ENCODE results near the gene PCDHGA8. TPM values are rescaled to one million over a fixed set of nuclear protein-coding genes. Genes with fewer than 3 reads are reported as not detected.
A peak's percentile ranks its signal among the peaks of the same experiment; 100 is the strongest.
"Not testable (repeated sequence)": the region's sequence is repeated elsewhere in the genome, so short reads cannot be mapped to it uniquely, and the experiment has no call there.

Gene PCDHGA8
- total RNA-seq: 0.64 TPM

DNA sequence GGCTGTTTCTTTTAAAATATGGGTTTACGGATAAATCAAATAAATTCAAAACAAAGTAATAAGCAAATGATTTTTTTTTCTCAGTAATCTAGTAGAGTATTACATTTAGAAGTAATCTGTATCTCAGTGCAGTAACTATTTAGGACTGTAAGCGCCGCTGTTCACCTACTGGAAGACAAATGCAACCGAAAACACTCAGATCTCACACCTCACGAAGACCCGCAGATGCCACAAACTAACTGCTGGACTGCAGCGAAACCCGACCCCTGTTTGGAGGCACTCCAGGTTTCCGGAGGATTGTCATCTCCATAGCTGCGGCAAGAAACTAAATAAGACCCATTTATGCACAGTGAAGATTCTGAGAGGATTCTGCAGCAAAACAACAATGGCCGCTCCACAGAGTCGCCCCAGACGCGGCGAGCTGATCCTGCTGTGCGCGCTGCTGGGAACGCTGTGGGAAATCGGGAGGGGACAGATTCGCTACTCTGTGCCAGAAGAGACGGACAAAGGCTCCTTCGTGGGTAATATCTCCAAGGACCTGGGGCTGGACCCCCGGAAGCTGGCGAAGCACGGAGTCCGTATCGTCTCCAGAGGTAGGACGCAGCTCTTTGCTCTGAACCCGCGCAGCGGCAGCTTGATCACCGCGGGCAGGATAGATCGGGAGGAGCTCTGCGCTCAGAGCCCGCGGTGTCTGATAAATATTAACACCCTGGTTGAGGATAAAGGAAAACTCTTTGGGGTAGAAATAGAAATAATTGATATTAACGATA lies at the start of gene PCDHGA8:
Gene PCDHGA8, plus strand, starts transcription at position 205 of the 770 bp plus-strand sequence. Its CDS starts 181 bp downstream, at position 386.
- ATAC-seq: no peak

DNA sequence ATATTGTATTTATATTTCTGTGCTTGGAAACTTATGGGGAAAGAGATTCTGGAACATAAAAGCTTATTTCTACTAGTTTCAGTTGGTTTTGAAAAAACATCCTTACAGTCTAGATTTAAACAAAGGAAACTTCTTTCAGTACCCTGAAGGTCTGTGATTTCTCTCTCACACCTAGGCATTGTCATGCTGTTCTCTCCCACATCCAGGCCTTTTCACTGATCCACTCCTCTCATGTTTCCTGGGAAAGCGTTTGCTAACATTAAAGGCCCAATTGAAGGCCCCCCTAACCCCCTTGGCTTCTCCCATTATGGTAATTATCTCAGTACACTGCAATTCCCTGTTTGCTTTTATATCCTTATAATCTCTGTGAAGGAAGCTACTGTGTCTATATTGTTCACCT lies 49.7 kb upstream of the PCDHGA8 start:
- no peak for ATAC-seq

DNA sequence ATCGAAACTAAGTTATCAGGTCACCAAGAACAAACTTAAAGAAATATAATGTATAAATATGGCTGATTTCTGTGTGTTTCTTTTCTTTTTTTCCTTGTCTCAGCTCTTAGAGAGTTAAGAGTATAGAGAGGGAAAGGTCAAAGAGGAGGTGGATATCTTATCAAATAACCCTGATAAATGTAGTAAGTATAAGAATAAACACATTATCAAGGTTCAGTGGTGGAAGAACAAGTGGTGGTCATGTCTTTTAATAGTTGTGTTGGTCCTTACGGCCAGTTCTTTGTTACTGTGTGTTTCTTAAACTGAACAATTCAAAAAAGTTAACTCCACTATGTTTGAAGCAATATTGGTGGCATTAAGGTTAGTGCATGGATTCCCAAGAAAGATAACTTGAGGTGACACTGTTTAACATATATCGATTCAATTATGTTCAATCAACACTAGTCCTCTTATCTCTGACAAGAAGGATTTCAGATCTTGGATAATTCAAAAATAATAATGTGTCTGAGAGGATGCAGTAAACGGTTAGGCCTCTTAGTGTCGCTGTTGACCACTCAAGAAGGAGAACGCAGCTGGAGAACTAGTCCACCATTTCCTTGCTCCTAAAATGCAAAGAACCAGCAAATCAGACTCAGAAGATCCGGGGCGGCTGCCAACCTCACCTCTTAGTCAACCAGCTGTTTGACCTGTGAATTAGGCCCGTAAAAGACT lies 49.0 kb upstream of the PCDHGA8 start, which contains the start of gene PCDHGA3:
Gene PCDHGA3, plus strand, starts transcription at position 588 of the 711 bp plus-strand sequence. CDS start 205 bp downstream, outside the sequence.
- no peak for ATAC-seq

DNA sequence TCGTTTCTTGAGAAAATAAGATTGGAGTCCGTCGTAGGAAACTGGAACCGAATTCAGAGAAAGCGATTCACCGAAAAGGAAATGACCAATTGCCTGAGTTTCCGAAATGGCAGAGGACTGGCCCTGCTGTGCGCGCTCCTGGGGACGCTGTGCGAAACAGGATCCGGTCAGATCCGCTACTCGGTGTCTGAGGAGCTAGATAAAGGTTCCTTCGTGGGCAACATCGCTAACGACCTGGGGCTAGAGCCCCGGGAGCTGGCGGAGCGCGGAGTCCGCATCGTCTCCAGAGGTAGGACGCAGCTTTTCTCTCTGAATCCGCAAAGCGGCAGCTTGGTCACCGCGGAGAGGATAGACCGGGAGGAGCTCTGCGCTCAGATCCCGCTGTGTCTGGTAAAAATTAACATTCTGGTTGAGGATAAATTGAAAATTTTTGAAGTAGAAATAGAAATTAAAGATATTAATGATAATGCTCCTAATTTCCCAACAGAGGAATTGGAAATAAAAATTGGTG lies 48.4 kb upstream of the PCDHGA8 start:
- ATAC-seq: no peak

DNA sequence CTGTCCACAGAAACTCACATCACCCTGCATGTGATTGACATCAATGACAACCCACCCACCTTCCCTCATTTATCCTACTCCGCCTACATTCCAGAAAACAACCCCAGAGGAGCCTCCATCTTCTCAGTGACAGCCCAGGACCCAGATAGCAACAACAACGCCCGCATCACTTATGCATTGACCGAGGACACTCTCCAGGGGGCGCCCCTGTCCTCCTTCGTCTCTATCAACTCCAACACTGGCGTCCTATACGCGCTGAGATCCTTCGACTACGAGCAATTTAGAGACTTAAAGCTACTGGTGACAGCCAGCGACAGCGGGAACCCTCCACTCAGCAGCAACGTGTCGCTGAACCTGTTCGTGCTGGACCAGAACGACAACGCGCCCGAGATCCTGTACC lies 47.1 kb upstream of the PCDHGA8 start:
- no peak for ATAC-seq

DNA sequence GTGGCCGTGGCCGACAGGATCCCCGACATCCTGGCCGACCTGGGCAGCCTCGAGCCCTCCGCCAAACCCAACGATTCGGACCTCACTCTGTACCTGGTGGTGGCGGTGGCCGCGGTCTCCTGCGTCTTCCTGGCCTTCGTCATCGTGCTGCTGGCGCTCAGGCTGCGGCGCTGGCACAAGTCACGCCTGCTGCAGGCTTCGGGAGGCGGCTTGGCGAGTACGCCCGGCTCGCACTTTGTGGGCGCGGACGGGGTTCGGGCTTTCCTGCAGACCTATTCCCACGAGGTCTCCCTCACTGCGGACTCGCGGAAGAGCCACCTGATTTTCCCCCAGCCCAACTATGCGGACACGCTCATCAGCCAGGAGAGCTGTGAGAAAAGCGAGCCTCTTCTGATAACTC lies 46.4 kb upstream of the PCDHGA8 start:
- ATAC-seq: not testable (repeated sequence)

DNA sequence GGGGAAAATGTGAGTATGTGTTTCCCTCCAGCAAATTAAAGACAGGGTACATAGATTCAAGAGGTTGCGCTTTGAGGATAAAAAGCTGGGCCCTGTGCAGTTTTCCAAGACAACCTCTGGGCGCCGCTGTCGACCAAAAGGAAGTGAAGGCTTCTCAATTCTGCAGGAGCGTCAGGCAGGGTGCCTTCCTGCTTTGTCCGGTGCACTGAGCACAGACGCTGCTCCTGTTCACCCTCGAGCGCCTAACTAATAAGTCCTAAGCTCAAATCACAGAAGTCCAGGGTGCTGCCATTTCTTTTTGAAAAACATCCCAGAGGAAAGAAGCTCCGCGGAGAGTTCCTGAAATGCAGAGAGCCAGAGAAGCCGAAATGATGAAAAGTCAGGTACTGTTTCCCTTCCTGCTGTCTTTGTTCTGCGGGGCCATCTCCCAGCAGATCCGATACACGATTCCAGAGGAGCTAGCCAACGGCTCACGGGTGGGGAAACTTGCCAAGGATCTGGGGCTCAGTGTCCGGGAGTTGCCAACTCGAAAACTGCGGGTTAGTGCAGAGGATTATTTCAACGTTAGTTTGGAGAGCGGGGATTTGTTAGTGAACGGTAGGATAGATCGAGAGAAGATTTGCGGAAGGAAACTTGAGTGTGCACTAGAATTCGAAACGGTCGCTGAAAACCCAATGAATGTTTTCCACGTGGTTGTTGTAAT lies 42.4 kb upstream of the PCDHGA8 start, which contains the start of gene PCDHGB1:
Gene PCDHGB1, plus strand, starts transcription at position 183 of the 703 bp plus-strand sequence. Its CDS starts 162 bp downstream, at position 345.
- no peak for ATAC-seq

DNA sequence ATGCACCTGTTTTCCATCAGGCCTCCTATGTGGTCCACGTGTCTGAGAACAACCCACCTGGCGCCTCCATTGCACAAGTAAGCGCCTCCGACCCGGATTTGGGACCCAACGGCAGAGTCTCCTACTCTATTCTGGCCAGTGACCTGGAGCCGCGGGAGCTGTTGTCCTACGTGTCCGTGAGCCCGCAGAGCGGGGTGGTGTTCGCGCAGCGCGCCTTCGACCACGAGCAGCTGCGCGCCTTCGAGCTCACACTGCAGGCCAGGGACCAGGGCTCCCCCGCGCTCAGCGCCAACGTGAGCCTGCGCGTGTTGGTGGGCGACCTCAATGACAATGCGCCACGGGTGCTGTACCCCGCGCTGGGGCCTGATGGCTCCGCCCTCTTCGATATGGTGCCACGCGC lies 40.8 kb upstream of the PCDHGA8 start:
- ATAC-seq: no peak

DNA sequence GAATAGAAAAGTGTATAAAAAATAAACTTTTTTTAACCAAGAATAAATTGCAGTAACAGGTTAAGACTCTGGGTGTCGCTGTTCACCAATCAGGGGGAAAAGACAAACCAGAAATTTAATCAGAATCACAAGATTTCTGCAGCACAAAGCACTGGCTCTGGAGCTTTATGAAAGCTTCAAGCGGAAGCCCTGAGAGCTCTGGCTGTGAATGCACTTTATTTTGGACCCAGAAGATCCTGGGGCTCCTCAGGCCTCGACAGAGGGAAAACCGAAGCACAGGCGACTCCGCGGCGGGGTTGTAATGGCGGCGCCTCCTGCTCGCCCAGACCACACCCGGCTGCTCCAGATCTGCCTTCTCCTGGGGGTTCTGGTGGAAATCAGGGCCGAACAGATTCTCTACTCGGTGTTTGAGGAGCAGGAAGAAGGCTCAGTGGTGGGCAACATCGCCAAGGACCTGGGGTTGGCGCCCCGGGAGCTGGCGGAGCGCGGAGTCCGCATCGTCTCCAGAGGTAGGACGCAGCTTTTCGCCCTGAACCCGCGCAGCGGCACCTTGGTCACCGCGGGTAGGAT lies 37.4 kb upstream of the PCDHGA8 start, which contains the start of gene PCDHGA4:
Gene PCDHGA4, plus strand, starts transcription at position 122 of the 570 bp plus-strand sequence. Its CDS starts 87 bp downstream, at position 209.
- no peak for ATAC-seq

DNA sequence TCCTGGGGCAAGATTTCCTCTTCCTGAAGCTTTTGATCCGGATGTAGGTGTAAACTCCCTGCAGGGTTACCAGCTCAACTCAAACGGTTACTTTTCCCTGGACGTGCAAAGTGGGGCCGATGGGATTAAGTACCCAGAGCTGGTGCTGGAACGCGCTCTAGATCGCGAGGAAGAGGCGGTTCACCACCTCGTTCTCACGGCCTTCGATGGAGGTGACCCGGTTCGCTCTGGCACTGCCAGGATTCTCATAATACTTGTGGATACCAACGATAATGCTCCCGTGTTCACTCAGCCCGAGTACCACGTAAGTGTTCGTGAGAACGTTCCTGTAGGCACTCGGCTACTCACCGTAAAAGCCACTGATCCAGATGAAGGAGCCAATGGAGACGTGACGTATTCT lies 36.8 kb upstream of the PCDHGA8 start:
- ATAC-seq: no peak

DNA sequence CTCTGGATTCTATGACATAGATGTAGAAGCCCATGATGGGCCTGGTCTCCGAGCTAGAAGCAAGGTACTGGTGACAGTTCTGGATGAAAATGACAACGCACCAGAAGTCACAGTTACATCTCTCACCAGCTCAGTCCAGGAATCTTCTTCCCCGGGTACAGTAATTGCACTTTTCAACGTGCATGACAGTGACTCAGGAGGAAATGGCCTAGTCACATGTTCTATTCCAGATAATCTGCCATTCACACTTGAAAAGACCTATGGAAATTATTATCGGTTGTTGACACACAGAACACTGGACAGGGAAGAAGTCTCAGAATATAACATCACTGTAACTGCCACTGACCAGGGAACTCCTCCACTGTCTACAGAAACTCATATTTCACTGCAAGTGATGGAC lies 36.3 kb upstream of the PCDHGA8 start:
- no peak for ATAC-seq

DNA sequence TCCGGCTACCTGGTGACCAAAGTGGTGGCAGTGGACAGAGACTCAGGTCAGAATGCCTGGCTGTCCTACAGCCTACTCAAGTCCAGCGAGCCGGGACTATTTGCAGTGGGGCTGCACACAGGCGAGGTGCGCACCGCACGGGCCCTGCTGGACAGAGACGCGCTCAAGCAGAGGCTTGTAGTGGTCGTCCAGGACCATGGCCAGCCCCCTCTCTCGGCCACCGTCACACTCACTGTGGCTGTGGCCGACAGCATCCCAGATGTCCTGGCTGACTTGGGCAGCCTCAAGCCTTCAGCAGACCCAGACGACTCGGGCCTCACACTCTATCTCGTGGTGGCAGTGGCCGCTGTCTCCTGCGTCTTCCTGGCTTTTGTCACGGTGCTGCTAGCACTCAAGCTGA lies 35.5 kb upstream of the PCDHGA8 start:
- ATAC-seq: no peak

DNA sequence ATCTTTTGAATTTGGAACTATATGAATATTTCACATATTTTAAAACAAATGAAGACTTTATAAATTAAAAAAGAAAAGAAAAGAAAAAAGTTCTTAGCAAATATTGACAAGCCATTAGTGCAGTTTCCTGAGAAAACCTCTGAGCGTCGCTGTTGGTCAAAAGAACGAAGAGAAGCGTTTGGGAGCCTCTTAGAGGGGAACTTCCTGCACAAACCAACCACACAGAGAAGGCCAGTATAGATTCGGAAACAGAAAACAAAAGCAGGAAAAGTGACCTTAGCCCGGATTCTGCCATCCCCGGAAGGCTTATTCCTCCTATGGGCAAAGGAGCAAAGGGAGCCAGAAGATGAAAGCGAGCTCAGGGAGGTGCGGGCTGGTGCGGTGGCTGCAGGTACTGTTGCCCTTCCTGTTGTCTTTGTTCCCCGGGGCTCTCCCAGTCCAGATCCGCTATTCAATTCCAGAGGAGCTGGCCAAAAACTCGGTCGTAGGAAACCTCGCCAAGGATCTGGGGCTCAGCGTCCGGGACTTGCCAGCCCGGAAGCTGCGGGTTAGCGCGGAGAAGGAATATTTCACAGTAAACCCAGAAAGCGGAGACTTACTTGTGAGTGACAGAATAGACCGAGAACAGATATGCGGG lies 32.5 kb upstream of the PCDHGA8 start, which contains the start of gene PCDHGB2:
Gene PCDHGB2, plus strand, starts transcription at position 205 of the 637 bp plus-strand sequence. Its CDS starts 142 bp downstream, at position 347.
- ATAC-seq: no peak

DNA sequence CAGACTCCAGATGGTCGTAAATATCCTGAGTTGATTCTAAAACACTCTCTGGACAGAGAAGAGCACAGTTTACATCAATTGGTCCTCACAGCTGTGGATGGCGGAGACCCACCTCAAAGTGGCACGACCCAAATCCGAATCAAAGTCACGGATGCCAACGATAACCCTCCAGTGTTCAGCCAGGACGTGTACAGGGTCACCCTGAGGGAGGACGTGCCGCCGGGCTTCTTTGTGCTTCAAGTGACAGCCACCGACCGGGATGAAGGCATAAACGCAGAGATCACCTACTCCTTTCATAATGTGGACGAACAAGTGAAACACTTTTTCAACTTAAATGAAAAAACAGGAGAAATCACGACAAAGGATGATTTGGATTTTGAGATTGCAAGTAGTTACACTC lies 31.7 kb upstream of the PCDHGA8 start:
- no peak for ATAC-seq

DNA sequence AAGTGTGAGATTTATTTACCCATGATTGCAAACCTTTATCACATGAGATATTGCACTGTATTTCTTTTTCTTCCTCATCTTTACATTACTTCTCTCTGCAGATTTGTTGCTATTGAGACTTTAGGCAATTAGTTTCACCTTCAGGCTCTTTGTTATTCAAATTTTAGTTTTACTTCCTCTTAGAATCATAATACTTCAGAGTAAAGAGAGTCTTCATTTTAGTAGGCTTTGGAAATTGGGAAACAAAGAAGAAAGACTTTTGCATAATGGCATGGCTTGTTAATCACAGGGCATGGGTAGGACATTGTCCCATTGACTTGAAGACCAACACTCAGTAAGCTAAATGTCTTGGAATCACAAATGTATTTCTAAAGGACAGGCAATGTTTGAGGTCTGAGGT lies 29.7 kb upstream of the PCDHGA8 start:
- no peak for ATAC-seq

DNA sequence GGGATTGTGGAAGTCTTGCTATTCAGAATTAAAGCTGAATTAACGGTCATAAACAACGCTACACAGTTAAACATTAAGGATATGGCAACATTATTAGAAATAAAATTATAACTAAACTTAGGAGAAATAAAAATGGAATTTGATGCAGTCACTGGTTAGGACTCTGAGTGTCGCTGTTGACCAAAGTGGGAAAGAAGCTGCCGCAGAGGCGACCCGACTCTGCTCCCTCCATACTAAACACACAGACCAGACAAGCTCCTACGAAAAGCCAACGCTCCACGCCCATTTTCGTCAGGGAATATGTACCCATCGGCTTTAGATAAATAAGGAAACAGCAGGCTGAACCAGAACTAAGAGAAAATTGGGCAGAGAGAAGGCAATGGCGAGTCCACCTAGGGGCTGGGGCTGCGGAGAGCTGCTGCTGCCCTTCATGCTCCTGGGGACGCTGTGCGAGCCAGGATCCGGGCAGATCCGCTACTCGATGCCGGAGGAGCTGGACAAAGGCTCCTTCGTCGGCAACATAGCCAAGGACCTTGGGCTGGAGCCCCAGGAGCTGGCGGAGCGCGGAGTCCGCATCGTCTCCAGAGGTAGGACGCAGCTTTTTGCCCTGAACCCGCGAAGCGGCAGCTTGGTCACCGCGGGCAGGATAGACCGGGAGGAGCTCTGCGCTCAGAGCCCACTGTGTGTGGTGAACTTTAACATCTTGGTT lies 28.3 kb upstream of the PCDHGA8 start, which contains the start of gene PCDHGA5:
Gene PCDHGA5, plus strand, starts transcription at position 211 of the 709 bp plus-strand sequence. Its CDS starts 169 bp downstream, at position 380.
- ATAC-seq: no peak

DNA sequence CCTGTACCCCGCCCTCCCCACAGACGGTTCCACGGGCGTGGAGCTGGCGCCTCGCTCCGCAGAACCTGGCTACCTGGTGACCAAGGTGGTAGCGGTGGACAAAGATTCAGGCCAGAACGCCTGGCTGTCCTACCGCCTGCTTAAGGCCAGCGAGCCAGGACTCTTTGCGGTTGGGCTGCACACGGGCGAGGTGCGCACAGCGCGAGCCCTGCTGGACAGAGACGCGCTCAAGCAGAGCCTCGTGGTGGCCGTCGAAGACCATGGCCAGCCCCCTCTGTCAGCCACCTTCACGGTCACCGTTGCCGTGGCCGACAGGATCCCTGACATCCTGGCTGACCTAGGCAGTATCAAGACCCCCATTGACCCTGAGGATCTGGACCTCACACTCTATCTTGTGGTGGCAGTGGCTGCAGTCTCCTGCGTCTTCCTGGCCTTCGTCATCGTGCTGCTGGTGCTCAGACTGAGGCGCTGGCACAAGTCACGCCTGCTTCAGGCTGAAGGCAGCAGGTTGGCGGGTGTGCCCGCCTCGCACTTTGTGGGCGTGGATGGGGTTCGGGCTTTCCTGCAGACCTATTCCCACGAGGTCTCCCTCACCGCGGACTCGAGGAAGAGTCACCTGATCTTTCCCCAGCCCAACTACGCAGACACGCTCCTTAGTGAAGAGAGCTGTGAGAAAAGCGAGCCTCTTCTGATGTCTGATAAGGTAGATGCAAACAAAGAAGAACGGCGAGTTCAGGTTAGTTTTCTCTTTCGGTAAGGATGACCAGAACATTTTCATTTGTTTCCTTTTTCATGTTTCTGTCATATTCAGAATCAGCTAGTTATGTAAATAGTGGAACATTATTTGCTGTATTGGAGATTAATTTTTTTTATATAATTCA lies 26.2 kb upstream of the PCDHGA8 start:
- ATAC-seq: no peak

DNA sequence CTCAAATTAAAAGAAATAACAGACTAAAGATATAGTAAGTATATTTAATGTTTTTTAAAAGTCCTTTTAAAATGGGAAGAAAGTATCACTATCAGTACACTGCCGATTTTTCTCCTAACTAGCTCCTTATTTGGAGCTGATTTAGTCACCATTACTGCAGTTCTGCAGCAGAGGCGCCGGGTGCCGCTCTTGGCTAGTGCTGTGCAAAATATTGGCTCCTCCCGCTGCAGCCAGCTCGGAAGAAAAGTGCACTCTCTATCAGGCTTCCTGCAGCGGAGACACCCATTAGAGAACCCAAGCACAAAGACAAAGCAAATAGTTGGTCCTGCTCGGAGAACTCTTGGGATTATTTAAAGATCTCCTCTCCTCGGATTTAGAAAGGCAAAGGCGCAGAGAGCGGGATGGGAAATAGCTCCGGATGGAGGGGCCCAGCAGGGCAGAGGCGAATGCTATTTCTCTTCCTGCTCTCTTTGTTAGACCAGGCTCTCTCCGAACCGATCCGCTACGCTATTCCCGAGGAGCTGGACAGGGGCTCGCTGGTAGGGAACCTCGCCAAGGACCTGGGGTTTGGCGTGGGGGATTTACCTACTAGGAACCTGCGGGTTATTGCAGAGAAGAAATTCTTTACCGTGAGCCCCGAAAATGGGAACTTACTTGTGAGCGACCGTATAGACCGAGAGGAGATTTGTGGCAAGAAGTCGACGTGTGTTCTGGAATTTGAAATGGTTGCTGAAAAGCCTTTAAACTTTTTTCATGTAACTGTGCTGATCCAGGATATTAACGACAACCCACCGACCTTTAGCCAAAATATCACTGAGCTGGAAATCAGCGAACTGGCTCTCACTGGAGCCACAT lies 22.2 kb upstream of the PCDHGA8 start, which contains the start of gene PCDHGB3:
Gene PCDHGB3, plus strand, starts transcription at position 249 of the 855 bp plus-strand sequence. Its CDS starts 153 bp downstream, at position 402.
- ATAC-seq: peak; percentile 62

All from esophagus mucosa (tissue), 1 donor.